Fibroblast of the aortic adventitia (primary cell): ENCODE measurements around the gene COL4A2. TPM values are rescaled to one million over a fixed set of nuclear protein-coding genes. Genes with fewer than 3 reads are reported as not detected.
A peak's percentile ranks its signal among the peaks of the same experiment; 100 is the strongest.
"Not testable (repeated sequence)": the region's sequence is repeated elsewhere in the genome, so short reads cannot be mapped to it uniquely, and the experiment has no call there.

Experiments used
- DNase-seq: peaks from one replicate; pipeline ENCODE4 v3.0.0-alpha.2; 2010; ENCODE audit warnings: low read depth
- H3K4me3 ChIP-seq: 2 replicates; pipeline ENCODE4 v1.5.1; 2011; ENCODE audit warnings: low read depth, mild to moderate bottlenecking, control low read depth, low read length, moderate library complexity
- total RNA-seq: library from RNA; depleted of rRNA; stranded (reverse); fragments of >200 nt; gene quantifications from 2 replicates; pipeline ENCODE4 v1.2.3, GENCODE V29; 2012; ENCODE audit warnings: low replicate concordance
- TF ChIP-seq, protein P1 (sequence below): IDR thresholded peaks from 2 replicates; pipeline ENCODE4 v1.5.1; 2011; ENCODE audit warnings: mild to moderate bottlenecking, low read length, control low read depth, inconsistent platforms; ENCODE audit not compliant: insufficient read depth

The COL4A2 gene
- total RNA-seq, 1 donor: 53.3 TPM

DNA sequence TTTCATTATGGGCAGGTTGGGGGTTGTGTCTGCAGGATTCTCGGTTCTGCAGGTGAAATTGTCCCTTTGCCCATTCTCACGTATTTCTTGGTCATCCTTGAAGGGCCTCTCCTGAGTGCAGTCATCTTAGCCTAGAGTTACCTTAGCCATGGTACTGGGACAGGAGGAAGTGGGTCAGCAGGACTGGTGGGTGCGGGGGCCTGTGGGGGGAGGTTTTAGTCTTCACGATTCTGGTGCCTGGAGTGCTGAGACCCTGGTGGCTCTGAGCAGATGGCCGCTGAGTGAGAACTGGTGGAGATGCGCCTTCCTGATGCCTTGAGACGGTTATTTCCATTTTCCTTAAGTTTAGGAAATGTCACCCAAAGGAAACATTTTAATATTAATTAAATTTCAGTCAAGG lies 11.8 kb downstream of the COL4A2 start:
- TF ChIP-seq, protein P1, sequence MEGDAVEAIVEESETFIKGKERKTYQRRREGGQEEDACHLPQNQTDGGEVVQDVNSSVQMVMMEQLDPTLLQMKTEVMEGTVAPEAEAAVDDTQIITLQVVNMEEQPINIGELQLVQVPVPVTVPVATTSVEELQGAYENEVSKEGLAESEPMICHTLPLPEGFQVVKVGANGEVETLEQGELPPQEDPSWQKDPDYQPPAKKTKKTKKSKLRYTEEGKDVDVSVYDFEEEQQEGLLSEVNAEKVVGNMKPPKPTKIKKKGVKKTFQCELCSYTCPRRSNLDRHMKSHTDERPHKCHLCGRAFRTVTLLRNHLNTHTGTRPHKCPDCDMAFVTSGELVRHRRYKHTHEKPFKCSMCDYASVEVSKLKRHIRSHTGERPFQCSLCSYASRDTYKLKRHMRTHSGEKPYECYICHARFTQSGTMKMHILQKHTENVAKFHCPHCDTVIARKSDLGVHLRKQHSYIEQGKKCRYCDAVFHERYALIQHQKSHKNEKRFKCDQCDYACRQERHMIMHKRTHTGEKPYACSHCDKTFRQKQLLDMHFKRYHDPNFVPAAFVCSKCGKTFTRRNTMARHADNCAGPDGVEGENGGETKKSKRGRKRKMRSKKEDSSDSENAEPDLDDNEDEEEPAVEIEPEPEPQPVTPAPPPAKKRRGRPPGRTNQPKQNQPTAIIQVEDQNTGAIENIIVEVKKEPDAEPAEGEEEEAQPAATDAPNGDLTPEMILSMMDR: no peak
- DNase-seq: no peak

DNA sequence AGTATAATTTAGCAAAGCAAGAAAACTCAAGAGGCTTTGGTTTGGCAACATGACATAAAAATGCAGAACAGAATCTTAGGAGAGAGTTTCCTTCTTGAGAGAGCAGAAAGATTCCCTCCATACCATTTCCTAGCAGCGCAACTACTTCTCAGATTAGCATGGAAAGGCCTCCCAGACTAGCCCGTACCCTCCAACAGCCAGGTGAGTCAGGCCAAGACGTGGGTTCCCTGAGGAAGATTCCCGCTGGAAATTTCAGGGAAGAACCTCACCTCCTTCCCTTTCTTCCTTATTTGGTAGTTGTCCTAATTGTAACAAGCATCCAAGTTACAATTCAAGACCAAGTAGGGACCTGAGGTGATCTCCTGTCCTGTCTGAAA lies 12.3 kb downstream of the COL4A2 start:
- H3K4me3 ChIP-seq: no peak overlapping the region
- TF ChIP-seq, protein P1: no peak
- DNase-seq: no peak

More for the DNA sequence above, 11.8 kb downstream of the COL4A2 start:
- no peak overlapping the region for H3K4me3 ChIP-seq

DNA sequence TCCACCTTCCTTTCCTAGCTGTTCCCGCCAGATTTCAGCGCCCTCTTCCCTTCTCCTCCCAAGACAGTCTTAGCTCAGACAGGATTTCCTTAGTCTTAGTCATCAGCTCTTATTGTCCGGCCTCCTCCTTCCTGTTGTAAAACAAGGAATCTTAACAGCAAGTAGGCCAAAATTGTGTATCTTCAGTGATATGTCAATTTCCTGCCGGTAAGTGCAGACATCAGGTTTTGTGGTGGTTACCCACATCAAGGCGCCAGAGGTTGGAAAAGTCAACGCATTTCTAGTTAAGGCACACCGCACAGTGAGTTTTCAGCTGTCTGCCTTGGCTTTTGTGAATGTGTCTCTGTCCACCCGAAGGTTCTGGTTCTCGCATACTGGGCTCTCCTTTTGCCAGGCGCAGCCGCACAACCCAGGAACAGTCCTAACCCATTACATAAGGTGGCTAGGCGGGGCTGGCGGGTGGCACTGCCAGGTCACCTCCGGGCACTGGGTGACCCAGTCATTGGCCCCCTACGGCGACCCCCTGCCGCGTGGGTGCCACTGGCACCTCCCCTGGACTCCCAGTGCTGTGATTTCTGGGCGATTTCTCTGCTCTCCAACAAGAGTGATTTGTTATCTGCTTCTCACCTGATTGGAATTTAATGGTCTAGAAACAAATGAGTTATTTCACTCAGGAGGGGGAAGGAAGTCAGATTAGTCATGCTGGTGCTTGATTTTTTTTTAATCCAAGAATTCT lies 12.9 kb downstream of the COL4A2 start:
- H3K4me3 ChIP-seq: no peak overlapping the region
- TF ChIP-seq, protein P1: no peak

DNA sequence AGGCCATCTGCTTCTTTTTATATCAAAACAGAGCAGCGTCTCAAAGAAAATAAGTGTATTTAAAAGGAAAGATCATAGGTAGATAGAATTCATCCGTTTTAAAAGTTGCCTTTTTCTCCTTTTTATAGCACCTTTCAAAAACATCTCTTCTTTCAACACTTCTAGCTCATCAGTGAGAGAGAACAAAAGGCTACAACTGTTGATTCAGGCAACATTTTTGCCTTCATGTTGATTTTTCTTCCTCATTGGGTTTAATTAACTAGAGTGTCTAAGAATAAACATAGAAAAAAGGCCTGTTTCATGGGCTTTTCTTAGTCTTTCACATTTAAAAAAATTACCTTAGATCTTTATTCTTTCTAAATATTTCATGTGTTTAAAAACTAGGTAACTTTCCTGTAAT lies 13.6 kb downstream of the COL4A2 start:
- DNase-seq: no peak
- TF ChIP-seq, protein P1: no peak
- no peak overlapping the region for H3K4me3 ChIP-seq

More for the DNA sequence above, 12.9 kb downstream of the COL4A2 start:
- DNase-seq: peak; percentile 68

DNA sequence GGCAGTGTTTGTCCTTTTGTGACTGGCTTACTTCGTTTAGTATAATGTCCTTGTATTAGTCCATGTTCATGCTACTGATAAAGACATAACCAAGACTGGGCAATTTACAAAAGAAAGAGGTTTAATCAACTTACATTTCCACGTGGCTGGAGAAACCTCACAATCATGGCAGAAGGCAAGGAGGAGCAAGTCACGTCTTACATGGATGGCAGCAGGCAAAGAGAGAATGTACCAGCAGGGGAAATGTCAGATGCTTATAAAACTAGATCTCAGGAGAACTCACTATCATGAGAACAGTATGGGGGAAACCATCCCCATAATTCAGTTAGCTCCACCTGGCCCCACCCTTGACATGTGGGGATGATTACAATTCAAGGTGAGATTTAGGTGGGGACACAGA lies 14.5 kb downstream of the COL4A2 start:
- not testable (repeated sequence) for DNase-seq, H3K4me3 ChIP-seq

DNA sequence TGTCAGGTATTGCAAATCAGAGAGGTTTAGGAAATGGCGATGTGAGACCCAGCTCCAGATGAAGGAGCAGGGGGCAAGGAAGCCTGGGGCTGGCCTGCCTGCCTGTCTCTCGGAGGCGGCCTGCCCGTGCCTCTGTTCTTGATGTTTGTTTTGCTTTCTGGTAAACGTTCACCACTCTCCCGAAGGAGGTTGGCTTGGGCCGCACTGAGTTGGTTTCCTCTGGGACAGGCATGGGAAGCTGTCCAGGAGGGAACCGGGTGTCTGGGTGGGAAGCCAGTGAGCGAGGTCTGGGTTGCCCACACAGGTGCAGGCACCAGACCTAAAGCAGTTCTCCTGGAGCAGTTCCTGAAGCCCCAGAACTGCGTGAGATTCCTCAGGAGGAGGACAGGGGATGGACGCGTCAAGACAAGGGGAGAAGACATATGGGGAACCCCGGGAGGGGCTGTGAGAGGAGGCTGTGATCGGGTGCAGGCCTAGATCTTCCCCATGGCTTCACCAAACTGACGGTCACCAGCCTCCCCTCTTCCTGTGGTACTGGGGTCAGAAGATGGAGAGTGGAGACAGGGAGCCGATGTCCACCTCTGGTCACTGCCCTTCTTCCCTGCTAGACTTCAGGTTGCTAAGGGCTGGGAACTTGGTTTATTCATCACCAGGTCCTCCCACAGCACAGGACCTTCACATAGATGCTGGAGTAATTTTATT lies 15.2 kb downstream of the COL4A2 start:
- TF ChIP-seq, protein P1: no peak
- no peak for DNase-seq
- no peak overlapping the region for H3K4me3 ChIP-seq

DNA sequence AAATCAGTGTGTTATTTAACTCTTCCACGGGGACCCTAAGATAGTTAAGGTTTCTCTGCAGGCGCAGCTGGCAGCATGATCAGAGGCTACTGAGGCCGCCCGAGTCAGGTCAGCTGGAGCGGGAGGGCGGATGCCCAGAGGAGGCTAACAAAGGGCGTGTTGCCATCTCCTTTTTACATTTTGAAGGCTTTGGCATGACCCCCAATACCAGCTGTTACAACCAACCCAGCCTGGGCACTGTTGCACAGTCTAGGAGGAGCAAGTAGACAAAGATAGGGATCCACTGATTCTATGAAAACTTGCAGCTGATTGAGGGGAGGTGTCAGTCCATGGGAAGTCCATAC lies 15.7 kb downstream of the COL4A2 start:
- TF ChIP-seq, protein P1: no peak
- H3K4me3 ChIP-seq: no peak overlapping the region
- no peak for DNase-seq
